Umbilical cord (tissue), 2 donors: ENCODE results near the gene ERFE. TPM values are rescaled to one million over a fixed set of nuclear protein-coding genes. Genes with fewer than 3 reads are reported as not detected.

Experiments used
- DNase-seq: peaks from one replicate; pipeline ENCODE4 v3.0.0-alpha.2; 2015; ENCODE audit warnings: low spot score
- total RNA-seq: library from RNA; depleted of rRNA; stranded (reverse); fragments of >200 nt; gene quantifications from one replicate; pipeline ENCODE4 v1.2.3, GENCODE V29; 2014; ENCODE audit warnings: low replicate concordance; ENCODE audit not compliant: insufficient read depth

Gene ERFE
- total RNA-seq, 1 donor from 2014 or later, result 4.3 TPM

GRCh38 chr2:238203973-238204683, 45.4 kb downstream of the ERFE start:
- no peak for DNase-seq

GRCh38 chr2:238207006-238207405, 48.2 kb downstream of the ERFE start:
- no peak for DNase-seq

GRCh38 chr2:238216651-238217184, 57.9 kb downstream of the ERFE start:
- no peak for DNase-seq

Other genes starting within 250 kb of the ERFE start
- gene UBE2F, start 192.0 kb upstream of the ERFE start, total RNA-seq, result 115 TPM
- 14.0 TPM for gene SCLY, start 98.0 kb upstream of the ERFE start, total RNA-seq
- 5.5 TPM for gene ESPNL, start 58.6 kb upstream of the ERFE start, total RNA-seq
- gene KLHL30, start 20.3 kb upstream of the ERFE start, total RNA-seq, result 5.1 TPM
- 14.2 TPM for gene ILKAP, start 44.7 kb downstream of the ERFE start, total RNA-seq
- 1.2 TPM for gene HES6, start 81.1 kb downstream of the ERFE start, total RNA-seq
- 11.3 TPM for gene PER2, start 129.6 kb downstream of the ERFE start, total RNA-seq
- 6.0 TPM for gene TRAF3IP1, start 161.5 kb downstream of the ERFE start, total RNA-seq